Measurements from ENCODE around the gene KLHL29. TPM values are rescaled to one million over a fixed set of nuclear protein-coding genes. Genes with fewer than 3 reads are reported as not detected.

Gene KLHL29
- total RNA-seq, 1 donor from 2014 or later: 8.0 TPM

DNA sequence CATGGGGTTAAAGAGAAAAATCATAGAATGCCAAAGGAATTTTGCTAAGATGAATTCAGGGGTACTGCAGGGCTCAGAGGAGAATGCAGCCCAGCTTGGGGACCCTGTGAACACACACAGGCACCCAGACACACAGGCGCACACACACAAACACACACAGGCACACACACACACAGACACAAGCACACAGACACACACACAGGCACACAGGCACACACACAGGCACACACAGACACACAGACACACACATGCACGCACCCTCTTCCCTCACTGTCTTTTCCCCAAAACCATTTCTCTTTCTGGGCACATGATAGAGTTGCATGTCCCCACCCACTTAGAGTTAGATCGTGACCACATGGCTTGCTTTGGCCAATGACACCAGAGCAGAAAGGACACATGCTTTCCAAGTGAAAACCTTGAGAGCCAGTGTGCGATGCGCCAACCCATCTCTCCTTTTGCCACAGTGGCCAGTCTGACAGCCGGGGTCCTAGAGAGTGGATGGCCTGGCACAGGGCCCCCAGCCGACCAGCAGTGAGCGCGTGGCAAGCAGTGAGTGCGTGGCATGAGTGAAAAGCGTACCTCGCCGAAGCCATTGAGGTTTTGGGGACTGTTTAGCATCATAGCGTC lies 163.3 kb downstream of the KLHL29 start:
- DNase-seq (ENCODE audit: low spot score): peak; percentile 72
- TF ChIP-seq, protein P1, sequence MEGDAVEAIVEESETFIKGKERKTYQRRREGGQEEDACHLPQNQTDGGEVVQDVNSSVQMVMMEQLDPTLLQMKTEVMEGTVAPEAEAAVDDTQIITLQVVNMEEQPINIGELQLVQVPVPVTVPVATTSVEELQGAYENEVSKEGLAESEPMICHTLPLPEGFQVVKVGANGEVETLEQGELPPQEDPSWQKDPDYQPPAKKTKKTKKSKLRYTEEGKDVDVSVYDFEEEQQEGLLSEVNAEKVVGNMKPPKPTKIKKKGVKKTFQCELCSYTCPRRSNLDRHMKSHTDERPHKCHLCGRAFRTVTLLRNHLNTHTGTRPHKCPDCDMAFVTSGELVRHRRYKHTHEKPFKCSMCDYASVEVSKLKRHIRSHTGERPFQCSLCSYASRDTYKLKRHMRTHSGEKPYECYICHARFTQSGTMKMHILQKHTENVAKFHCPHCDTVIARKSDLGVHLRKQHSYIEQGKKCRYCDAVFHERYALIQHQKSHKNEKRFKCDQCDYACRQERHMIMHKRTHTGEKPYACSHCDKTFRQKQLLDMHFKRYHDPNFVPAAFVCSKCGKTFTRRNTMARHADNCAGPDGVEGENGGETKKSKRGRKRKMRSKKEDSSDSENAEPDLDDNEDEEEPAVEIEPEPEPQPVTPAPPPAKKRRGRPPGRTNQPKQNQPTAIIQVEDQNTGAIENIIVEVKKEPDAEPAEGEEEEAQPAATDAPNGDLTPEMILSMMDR (IDR thresholded peaks at IDR 0.05): no peak
- Mint-ChIP-seq H3K36me3 (ENCODE audit: low read depth) (no peaks in the 10 kb centered on the region), H3K4me3 (ENCODE audit: unreplicated experiment) (no peak overlapping the region), H3K9me3 (ENCODE audit: low read depth) (no peaks in the 10 kb centered on the region), H3K27ac (ENCODE audit: unreplicated experiment) (no peak overlapping the region), H3K4me1 (ENCODE audit: low read depth) (peaks cover 49% of the 10 kb centered on the region), H3K27me3 (ENCODE audit: low read depth) (peaks cover 5% of the 10 kb centered on the region)

DNA sequence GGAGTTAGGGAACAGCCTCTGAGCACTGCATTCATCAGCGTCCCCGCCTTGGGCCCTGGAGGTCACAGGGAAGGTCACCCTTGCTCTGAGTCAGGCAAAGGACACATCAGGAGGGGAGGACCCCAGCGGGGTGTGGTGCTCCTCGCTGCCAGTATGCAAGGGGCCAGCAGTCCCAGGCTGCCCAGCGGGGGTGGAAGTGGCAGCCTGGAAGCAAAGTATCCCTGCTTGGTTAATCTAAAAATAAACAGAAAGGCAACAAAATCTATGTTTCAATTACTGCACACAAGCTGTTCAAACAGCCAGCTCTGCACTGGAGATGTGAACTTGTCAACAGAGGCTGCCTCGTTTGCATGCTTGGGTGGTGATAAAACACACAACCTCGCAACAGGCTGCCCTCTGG lies 164.1 kb downstream of the KLHL29 start:
- TF ChIP-seq, protein P1 (IDR thresholded peaks at IDR 0.05): no peak
- Mint-ChIP-seq H3K9me3 (ENCODE audit: low read depth) (no peaks in the 10 kb centered on the region), H3K27ac (ENCODE audit: unreplicated experiment) (peak overlapping the region; percentile 63), H3K27me3 (ENCODE audit: low read depth) (peaks cover 2% of the 10 kb centered on the region), H3K4me1 (ENCODE audit: low read depth) (peaks cover 46% of the 10 kb centered on the region), H3K4me3 (ENCODE audit: unreplicated experiment) (no peak overlapping the region), H3K36me3 (ENCODE audit: low read depth) (no peaks in the 10 kb centered on the region)
- peak; percentile 67 for DNase-seq (ENCODE audit: low spot score)

DNA sequence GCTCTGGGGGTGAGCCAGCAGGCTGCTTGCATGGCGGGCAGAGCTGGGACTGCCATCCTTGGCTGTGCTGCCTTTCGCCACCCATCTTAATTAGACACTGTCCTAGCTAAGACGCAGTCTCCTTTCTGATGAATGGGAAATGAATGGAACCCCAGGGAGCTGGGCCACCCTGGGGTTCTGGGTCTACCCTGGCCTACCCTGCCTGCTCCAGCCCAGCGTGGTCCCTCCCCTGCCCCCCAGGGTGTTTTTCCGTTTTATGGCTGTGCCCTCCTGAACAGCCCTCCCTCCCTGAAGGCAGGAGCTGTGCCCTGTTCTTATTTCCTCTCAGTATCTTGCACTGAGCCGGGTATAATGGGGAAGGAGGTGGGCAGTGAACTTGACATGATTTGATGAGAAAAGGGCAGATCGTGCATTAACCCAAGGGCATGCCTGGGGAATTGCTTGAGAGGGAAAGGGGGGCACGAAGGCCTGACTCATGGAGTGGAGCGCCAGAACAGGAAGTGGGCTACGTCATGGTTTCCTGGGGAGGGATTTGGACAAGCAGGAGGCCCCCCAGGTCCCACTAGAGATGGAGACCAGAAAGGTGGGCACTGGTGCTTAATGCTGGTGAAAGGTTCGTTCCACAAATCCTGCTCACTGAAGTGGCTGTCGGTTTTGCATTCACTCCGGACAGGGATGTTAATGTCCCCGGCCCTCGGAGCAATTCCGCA lies 165.0 kb downstream of the KLHL29 start:
- no peak overlapping the region for H3K4me3 Mint-ChIP-seq (ENCODE audit: unreplicated experiment)
- TF ChIP-seq, protein P1 (IDR thresholded peaks at IDR 0.05): no peak
- peaks cover 40% of the 10 kb centered on the region for H3K4me1 Mint-ChIP-seq (ENCODE audit: low read depth)
- H3K27me3 Mint-ChIP-seq (ENCODE audit: low read depth): peaks cover 2% of the 10 kb centered on the region
- no peaks in the 10 kb centered on the region for H3K9me3 Mint-ChIP-seq (ENCODE audit: low read depth)
- no peak for DNase-seq (ENCODE audit: low spot score)
- no peaks in the 10 kb centered on the region for H3K36me3 Mint-ChIP-seq (ENCODE audit: low read depth)
- H3K27ac Mint-ChIP-seq (ENCODE audit: unreplicated experiment): peak overlapping the region; percentile 15

DNA sequence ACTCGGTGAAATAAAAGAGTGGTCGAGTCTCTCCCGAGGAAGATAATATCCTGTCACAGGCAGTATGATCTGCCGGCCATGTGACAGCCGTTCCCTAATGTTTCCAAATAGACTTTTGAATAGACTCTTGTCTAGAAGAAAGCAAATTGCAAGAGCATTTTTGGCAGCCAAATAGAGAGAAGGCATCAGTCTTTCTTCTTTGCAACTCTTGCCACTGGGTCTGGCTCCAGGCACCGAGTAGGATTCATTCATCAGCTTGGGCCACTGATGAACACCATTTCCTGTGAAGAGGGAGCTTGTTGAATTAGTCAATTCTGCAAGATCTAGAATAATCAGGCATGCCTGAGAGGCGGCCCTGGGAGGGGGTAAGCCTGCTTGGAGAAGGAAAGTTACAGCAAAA lies 165.6 kb downstream of the KLHL29 start:
- Mint-ChIP-seq H3K4me1 (ENCODE audit: low read depth) (peaks cover 34% of the 10 kb centered on the region), H3K36me3 (ENCODE audit: low read depth) (peaks cover 1% of the 10 kb centered on the region), H3K9me3 (ENCODE audit: low read depth) (no peaks in the 10 kb centered on the region), H3K27ac (ENCODE audit: unreplicated experiment) (no peak overlapping the region), H3K27me3 (ENCODE audit: low read depth) (peaks cover 2% of the 10 kb centered on the region), H3K4me3 (ENCODE audit: unreplicated experiment) (no peak overlapping the region)
- DNase-seq (ENCODE audit: low spot score): no peak
- TF ChIP-seq, protein P1 (IDR thresholded peaks at IDR 0.05): no peak

DNA sequence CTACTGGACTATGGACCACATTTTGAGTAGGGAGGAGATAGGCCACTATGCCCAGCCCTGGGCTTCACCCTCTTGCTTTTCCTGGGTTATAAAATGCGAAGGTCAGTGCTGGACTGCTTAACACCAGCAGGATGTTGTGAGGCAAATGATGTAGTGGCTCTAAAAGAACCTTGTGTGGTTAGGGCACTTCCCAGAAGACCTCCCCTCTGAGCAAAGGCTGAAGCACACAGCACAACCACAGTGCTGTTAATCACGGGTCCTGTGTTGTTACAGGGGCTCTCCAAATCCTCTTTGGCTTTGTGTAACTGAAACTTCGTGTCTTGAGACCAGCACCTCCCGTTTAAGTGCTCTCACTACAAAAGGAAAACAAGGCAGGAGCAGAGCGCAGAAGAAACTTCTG lies 166.9 kb downstream of the KLHL29 start:
- TF ChIP-seq, protein P1 (IDR thresholded peaks at IDR 0.05): no peak
- peaks cover 1% of the 10 kb centered on the region for H3K36me3 Mint-ChIP-seq (ENCODE audit: low read depth)
- H3K4me1 Mint-ChIP-seq (ENCODE audit: low read depth): peaks cover 27% of the 10 kb centered on the region
- DNase-seq (ENCODE audit: low spot score): no peak
- no peaks in the 10 kb centered on the region for H3K9me3 Mint-ChIP-seq (ENCODE audit: low read depth)
- no peak overlapping the region for H3K4me3 Mint-ChIP-seq (ENCODE audit: unreplicated experiment)
- no peak overlapping the region for H3K27ac Mint-ChIP-seq (ENCODE audit: unreplicated experiment)
- peaks cover 2% of the 10 kb centered on the region for H3K27me3 Mint-ChIP-seq (ENCODE audit: low read depth)

All from chondrocyte (in vitro differentiated cells).